HG02938 (cell line): ENCODE measurements around the gene C1QTNF1.
"Not testable (repeated sequence)": the region's sequence is repeated elsewhere in the genome, so short reads cannot be mapped to it uniquely, and the experiment has no call there.

Experiments
- ATAC-seq: cut with Tn5 transposase; IDR thresholded peaks from one replicate; pipeline ENCODE4 v1.9.1; 2021; ENCODE audit warnings: mild to moderate bottlenecking, moderate library complexity; ENCODE audit not compliant: unreplicated experiment

Gene C1QTNF1

DNA sequence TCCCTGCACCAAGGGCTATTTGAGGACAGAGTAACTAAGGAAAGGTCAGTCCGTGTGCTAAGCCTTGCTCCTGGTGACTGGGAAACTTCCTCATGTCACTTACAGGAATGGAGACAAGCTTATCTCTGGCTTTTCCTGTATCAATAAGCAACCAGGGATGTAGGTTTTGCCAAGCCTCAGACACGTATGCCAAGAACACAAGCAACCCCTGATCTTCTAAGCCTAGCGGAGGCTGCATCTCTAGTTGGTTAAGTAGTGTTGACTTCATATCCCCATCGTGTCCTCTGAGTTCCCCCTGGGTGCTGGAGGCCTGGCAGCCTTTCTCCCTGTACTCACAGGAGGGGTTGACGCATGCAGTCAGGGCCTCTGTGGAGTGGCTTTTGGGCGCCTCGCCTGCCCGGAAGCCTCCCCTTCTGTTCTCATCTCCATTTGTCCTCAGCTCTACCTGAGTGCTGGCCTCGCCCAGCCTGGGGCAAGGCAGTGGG, 1.4 kb upstream of the C1QTNF1 start:
- ATAC-seq: no peak

DNA sequence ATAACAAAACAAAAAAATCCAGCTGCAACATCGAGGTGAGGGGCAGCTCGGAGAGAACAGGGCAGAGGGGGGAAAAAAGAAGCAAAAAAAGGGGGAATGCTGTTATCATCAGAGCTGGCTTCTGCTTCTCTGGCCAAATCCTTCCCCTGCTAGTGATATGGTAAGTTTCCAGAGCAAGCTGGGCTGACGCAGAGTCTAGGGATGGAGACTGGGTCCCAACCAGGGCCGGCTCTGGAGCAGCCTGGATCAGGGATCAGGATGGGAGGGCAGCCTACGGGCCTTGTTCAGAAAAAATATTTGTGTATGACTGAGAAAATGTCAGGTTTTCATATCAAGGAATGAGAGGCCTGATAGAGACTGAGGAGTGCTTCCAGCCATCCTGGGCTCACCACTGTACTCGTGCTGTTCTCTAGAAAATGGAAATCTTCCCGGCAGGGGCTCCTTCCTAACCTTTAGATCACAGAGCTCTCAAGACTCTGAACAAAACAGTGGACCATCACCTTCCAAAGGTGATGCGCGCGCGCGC, 726 bp upstream of the C1QTNF1 start:
- no peak for ATAC-seq

DNA sequence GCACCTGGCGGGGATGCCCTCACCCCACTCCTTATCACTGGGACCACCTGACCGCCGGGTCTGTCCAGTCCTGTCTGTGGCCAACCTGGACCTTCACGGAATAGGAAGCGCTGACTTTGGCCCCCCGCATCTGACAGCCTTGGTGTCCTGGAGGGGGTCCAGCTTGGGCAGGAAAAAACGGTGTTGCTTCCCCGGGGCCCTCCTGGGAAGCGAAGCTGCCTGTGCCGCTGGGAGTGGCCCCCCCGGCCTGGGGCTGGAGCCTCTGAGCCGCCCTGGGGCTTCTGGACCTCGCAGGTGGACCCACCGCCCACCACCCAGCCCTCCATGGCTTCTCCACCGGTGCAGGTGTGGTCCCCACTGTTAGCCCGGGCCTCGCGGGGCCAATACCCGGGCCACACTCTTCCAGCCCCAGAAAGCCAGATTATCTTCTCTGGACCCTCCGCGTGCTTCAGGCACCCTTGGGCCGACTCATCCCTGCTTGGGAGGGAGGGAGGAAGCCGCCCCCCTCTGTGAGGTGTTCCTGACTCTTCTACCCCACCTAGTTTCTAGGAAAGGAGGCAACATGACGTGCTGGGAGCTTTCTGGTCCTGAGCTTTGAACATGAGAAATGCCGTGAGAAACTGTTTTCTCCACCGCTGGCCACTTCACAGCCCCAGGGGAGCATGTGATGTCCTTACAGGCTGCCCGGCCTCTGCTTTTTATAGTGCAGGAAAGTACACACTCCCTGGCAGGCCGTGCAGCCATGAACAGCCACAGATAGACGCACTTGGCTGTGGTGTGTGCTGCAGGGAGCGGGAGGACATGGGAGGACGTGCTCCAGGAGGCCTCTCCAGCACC, 1.1 kb downstream of the C1QTNF1 start:
- no peak for ATAC-seq

DNA sequence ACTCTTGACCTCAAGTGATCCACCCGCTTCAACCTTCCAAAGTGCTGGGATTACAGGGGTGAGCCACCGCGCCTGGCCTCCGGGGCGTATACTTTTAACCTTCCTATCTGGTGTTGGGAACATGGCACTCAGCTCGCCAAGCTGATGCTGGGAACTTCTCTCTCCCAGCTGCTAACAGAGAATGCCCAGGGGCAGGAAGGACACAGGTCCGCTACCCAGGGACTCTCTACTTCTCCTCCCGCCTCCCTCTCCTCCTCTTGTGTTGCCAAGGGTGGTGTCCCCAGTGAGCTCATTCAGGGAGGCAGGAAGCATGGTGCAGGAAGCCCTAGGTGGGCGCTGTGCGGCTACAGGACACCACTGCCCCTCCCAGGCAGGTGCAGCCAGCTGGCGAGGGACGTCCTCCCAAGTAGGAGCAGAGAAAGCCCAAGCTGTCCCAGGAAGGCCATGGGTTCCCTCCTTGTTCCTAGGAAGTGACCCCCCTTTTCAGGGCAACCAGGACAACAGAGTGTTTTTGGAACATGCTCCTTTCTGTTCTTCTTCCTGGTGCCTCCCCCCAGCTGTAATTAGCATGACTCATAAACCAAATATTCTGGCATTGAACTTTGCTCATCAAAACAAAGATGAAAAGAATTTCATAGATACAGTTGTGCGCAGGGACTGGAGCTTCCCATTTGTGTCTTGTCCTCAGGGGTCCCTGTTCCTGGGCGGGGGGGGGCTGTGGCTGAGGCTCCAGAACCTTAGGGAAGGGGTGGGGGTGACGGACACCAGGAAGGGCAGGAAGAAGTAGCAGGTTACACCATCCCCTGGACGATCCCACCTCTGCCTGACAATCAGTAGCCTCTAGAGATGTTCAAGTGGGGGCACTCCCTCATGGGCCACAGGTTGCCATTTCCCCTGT, 2.7 kb downstream of the C1QTNF1 start:
- no peak for ATAC-seq

DNA sequence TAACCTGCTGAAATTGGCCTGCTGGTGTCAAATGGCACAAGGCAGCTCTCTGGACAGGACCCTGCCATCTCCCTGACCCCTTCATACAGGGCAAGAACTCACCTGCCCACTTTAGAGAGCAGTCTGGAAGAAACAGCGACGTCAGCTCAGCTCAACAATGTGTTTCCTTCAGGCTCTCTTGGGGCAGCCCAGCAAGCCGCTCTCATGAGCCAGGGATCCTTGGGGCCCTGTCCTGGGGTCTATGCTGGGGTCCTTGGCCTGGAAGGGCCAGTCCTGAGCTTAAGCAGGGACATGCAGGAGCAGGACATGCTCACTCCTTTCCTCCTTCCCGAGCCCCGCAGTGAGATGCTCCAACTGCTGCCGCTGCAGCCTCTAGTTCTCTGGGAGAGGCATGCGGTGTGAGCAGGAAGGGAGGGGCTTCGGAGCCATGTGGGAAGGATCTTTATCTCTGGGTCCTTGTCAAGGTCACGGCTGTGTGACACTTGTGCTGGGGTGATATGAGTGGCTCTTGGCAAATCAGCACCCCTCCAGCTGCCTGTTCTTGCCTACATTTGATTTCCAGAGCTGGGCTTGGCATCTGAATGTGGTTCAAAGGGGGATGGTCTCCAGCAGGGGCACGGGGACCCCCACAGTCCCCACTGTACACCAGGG, 3.4 kb downstream of the C1QTNF1 start:
- no peak for ATAC-seq

DNA sequence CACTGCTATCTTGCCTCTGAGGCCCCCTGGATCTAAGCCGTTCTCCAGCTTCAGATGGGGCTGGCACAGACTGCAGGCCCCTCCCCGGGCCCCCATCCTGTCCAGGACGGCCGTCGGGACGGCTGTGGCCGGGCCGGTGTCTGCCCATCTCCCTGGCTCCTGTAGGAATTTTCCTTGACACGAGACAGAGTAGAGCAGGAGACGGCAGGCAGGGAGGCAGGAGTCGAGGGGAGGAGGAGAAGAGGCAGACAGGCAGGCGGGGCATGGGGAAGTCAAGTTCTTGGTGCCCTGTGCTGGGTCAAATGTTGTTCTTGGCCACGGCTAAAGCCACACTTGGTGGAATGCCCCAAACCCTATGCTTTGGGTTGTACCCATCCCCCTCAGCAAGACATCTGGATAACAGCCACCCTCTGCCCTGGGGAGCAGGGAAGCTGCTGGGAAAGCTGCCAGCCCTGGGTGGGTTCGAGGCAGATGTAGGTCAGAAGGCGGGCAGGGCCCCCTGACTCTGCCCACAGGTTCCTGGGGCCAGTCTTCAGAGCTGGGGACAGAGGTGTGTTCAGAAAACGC, 4.0 kb downstream of the C1QTNF1 start:
- ATAC-seq: no peak

DNA sequence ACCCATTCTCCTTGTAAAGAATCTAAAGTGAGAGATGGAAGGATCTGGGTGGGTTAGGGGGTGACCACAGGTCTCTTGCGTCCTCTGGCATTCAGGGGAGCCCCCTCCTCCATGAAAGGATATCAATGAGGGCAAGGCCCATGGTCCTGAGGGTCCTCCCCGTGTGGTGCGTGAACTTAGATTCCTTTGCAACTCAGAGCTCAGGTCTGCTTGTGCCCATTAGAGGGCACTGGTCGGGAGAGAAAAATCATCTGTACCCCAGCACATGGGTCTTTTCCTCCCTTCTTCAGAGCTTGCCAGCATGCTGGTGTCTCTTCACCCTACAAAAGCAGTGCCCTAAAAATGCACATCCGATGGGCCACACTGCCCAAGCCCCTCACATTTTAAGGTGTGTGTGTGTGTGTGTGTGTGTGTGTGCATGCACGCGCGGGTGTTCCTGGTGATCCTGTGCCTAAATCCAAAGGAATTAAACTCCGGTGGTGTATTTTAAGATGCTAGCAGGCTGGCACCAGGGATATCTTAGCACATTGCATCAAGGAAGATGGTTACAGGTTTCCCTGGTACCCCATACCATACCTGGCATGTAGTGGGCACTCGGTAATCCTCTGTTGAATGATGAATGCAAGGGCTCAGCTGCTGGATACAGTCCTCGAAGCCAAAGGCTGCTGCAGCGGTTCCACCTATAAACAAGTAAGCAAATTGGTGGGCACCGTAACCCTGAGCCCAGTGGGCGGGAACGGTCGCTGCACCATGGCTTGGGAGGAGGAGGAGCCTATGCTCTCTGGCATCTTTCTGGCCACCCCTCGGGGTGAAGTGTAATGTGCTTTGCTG, 4.7 kb downstream of the C1QTNF1 start:
- ATAC-seq: no peak

DNA sequence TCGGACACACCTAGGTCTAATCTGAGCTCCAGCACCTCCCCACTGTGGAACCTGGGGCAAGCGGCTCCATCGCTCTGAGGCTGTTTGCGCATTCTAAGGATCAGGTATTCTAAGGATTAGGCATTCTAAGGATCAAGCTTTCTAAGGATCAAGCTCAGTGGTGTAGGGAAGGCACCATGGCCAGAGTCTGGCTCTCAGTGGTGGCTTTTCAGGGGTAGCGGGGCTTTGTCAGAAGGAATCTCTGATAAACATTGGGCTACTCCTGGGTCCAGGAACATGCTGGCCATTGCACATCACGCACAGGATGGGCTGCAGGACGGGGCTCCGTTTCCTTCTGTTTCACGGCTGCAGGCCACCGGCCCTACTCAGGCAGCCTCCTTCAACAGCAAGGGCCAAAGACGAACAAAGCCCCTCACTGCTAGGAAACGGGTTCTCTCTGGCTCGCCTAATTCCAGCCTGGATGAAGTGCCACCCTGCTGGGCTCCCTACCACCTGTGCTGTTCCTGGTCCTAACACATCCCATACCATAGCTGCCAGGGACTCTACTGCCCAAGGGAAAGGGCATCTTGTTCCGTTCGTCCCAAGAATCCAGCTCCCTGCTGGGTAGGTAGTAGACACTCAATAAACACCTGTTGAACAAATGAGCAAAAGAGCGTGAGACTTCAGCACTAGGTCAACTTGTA, 5.5 kb downstream of the C1QTNF1 start:
- no peak for ATAC-seq

DNA sequence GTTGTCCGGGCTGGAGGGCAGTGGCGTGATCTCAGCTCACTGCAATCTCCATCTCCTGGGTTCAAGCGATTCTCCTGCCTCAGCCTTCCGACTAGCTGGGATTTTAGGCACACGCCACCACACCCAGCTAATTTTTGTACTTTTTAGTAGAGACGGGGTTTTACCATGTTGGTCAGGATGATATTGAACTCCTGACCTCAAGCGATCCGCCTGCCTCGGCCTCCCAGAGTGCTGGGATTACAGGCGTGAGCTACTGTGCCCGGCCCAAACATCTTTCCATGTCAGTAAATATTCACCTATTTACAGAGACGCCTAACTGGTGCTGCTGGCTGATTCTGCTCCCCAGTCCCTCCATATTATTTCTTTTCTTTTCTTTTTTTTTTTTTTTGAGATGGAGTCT, 6.7 kb downstream of the C1QTNF1 start:
- ATAC-seq: not testable (repeated sequence)

DNA sequence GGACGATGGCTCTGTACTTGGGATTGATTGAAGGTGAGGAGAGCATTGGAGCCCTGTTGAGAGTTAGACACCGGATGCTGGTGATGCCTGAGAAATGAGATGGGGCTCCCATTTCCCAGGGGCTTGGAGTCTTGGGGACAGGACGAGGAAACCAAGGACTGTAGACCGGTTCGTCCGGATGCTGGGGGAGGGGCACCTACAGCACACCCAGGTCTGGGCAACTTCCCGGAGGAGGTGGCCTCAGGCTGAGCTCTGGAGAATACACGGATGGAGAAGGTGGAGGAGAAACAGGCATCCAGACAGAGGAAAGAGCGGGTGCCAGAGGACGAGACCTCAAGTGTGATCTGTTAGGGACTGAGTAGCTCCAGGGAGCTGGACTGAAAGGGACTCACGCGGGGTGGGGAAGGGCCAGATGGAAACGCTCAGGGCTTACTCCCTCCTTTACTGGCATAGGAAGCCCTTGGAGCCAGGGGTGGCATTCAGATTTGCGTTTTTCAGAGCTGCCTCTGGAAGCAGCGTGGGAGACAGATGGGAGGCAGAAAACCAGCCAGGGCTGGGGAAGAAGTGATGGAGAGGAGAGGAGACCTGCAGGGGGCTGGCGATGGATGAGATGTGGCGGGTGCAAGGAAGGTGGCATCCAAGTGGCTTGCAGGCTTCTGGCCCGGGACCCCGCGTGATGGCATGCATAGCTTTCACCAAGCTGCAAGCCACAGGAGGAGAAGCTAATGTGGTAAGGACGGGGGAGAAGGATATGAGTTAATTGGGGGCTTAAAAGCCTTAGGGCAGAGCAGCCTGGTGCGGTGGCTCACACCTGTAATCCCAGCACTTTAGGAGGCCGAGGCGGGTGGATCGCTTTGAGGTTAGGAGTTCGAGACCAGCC, 8.3 kb downstream of the C1QTNF1 start:
- ATAC-seq: no peak

DNA sequence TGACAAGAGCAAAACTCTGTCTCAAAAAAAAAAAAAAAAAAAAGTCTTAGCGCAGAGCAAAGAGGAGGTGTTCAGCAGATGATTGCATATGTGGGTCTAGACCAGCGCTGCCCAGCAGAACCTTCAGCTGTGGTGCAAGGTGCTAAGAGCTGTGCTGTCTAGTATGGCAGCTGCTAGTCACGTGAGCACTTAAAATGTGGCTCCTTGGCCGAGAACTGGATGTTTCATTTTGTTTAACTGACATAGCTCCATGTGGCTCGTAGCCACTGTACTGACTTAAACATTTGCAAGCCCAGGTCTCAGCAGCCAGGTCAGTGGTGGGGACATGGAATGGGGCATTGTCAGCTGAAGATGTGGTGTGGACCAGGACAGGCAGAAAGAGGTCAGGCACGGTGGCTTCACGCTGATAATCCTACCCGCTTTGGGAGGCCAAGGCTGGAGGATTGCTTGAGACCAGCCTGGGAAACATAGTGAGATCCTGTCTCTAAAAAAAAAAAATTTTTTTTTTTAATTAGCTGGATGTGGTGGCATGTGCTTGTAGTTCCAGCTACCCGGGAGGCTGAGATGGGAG, 9.2 kb downstream of the C1QTNF1 start:
- ATAC-seq: no peak

DNA sequence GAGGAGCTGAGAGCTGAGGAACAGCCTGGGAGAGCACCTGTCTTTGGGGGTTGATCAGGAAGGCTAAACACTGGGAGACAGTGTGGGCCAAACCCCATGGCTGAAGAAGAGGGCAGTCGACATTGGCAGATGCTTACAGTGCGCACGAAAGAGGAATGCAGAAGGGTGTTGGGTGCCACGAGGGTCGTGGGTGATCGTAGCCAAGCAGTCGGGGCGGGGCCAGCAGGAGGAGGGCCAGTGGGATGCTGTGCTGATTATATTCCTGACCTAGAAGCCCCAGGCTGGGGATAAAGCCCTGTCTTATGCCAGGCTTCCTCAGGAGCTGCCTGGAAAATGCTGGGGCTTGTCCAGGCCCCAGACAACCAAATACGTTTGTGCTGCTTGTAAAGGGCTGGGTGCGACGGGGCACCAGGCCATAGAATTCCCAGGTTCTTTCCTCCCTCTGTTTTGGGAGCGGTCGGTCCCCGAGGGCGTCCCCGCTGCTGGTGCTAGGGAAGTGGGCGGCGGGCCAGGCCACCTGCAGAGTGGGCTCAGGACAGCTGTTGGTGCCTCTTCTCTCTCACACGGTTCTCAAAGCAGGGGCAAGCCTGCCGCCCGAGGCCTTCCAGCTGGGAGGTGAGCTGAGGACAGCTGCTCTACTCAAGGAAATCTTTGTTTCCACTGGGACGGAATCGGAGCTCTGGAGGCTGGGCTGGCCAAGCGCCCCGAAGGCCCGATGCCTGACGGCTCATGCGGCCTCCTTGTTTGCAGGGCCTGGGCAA, 10.0 kb downstream of the C1QTNF1 start:
- no peak for ATAC-seq

DNA sequence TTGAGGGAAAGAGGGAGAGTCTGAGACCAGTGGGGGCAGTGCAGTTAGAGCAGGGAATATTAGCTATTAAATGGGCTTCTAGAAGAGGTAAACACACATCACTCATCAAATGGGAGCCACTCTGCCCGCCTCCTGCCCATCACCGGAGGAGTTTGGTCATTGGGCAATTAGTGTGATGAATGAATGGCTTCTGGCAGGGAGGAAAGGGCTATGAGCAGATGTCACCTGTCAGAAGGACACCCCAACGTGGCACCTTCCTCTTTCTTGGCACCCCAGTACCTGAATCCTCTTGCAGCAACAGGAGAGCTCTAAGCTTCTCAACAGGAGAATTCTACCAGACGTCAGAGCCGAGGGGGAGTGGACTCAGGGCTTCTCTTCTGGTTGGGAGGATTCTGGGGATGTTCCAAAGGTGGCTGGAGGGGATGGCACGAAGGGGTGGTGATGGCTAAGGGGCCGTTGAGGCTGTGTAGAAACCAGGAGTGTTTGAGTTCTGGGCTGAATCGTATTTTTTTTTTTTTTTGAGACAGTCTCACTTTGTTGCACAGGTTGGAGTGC, 11.0 kb downstream of the C1QTNF1 start:
- no peak for ATAC-seq

DNA sequence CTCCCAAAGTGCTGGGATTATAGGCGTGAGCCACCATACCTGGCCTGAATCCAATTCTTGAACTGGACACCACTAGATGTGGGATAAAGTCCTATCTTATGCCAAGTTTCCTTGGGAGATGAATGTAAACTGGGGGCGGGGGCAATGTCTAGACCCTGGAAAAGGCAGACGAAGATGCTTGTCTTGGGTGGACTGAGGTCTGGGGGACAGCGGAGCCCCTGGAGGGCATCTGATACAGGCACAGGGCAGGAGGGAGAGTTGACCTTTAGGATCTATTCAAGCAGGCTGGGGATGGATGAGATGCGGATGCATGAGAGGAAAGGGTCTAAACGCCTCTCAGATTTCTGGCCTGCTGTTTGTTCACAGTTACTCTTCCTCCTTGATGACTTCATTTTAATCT, 11.7 kb downstream of the C1QTNF1 start:
- ATAC-seq: no peak

DNA sequence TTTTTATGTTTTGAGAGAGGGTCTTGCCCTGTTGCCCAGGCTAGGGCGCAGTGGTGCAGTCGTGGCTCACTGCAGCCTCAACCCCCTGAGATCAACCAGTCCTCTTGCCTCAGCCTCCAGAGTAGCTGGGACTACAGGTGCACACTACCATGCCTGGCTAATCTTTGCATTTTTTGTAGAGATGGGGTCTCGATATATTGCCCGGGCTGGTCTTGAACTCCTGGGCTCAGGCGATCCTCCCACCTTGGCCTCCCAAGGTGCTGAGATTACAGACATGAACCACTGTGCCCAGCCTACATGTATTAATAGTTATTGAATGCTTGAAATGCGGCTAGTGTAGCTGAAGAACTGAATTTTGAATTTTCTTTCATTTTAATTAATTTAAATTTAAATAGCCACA, 12.2 kb downstream of the C1QTNF1 start:
- no peak for ATAC-seq

DNA sequence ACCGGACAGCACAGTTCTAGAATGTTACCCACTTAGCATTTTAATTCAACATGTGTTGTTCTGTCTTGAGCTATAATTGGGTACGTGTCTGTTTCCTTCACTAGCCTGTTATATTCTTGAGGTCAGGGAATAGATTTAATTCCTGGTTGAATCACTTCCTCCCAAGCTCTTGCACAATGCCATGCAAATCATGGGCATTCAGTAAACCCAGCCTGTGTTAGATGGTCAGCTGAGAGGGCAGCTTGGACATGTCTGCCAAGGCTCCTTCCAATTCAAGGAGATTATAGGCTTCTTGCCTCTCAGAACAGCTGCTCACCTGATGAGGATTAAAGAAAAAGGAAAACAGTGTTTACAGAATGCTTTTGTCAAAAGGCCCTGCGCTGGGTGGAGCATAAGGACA, 12.6 kb downstream of the C1QTNF1 start:
- ATAC-seq: no peak

DNA sequence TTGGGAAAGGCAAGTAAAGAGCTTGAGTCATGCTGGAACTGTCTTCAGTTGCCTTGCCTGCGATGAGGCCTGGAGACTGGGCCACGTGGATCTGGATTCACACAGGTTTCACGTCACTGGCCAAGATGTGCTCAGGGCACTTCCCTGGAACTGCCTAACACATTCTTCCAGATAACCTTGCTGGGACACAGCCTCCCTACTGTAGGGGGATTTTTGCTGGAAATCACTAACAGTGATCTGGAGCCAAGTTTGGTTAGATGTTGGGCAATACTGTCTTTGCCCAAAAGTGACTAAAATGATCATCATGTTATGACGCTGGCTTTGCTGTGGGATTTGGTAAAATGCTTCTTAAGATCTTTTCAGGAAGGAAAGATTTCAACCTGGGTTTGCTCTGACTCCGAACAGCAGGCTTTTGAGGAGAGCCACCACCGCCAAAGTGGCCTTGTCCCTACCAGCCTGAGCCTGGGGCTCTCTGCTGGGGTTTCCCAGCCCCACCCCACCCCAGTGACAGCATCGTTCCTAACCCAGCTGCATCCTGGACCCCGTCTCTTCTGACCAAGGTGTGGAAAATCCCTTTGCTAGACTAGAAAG, 14.7 kb downstream of the C1QTNF1 start:
- ATAC-seq: no peak
